Measurements from ENCODE around the gene GPR39.

Gene GPR39

GRCh38 chr2:132381376-132381775 lies 35.2 kb upstream of the GPR39 start:
- no peak for TF ChIP-seq CTCF (IDR thresholded peaks at IDR 0.05; ENCODE audit: extremely low read depth, missing control alignments)
- DNase-seq (ENCODE audit: low spot score), result no peak

GRCh38 chr2:132383956-132384355 lies 32.6 kb upstream of the GPR39 start:
- DNase-seq (ENCODE audit: low spot score), result no peak
- TF ChIP-seq CTCF (IDR thresholded peaks at IDR 0.05; ENCODE audit: extremely low read depth, missing control alignments), result no peak

- DNase-seq (ENCODE audit: low spot score), result no peak
Measured at GRCh38 chr2:132384491-132385151, 32.0 kb upstream of the GPR39 start.

GRCh38 chr2:132387126-132387525 lies 29.5 kb upstream of the GPR39 start:
- DNase-seq (ENCODE audit: low spot score), result no peak
- TF ChIP-seq CTCF (IDR thresholded peaks at IDR 0.05; ENCODE audit: extremely low read depth, missing control alignments), result no peak

More at GRCh38 chr2:132384491-132385151, 32.0 kb upstream of the GPR39 start:
- no peak for TF ChIP-seq CTCF (IDR thresholded peaks at IDR 0.05; ENCODE audit: extremely low read depth, missing control alignments)

- TF ChIP-seq CTCF (IDR thresholded peaks at IDR 0.05; ENCODE audit: extremely low read depth, missing control alignments), result no peak
- DNase-seq (ENCODE audit: low spot score), result no peak
Measured at GRCh38 chr2:132390076-132390475, 26.5 kb upstream of the GPR39 start.

GRCh38 chr2:132391378-132391777 lies 25.2 kb upstream of the GPR39 start:
- DNase-seq (ENCODE audit: low spot score), result no peak
- TF ChIP-seq CTCF (IDR thresholded peaks at IDR 0.05; ENCODE audit: extremely low read depth, missing control alignments), result no peak

- no peak for TF ChIP-seq CTCF (IDR thresholded peaks at IDR 0.05; ENCODE audit: extremely low read depth, missing control alignments)
Measured at GRCh38 chr2:132392221-132392620, 24.4 kb upstream of the GPR39 start.

More at GRCh38 chr2:132392221-132392620, 24.4 kb upstream of the GPR39 start:
- DNase-seq (ENCODE audit: low spot score), result no peak
